GM19395 (cell line): ENCODE measurements around the gene ACTR3C.

Experiments
- ATAC-seq: cut with Tn5 transposase; IDR thresholded peaks from one replicate; pipeline ENCODE4 v1.9.1; 2021; ENCODE audit warnings: mild to moderate bottlenecking, moderate library complexity; ENCODE audit not compliant: unreplicated experiment

Gene ACTR3C

GRCh38 chr7:150322833-150323681, at the start of gene ACTR3C, which contains the start of gene LRRC61:
TSS of gene ACTR3C (minus strand) at chr7:150323545. CDS start at chr7:150295296, 28,249 bp downstream.
TSS of gene LRRC61 (plus strand) at chr7:150323355. CDS start at chr7:150336862, 13,507 bp downstream.
- ATAC-seq = peak; percentile 65

- no peak for ATAC-seq
These were observed 49.1 kb upstream of the ACTR3C start for GRCh38 chr7:150372271-150373048.

GRCh38 chr7:150371996-150372270, 48.6 kb upstream of the ACTR3C start:
- ATAC-seq = no peak

- ATAC-seq = no peak
These were observed 48.0 kb upstream of the ACTR3C start for GRCh38 chr7:150371131-150371995.

- no peak for ATAC-seq
These were observed 47.3 kb upstream of the ACTR3C start for GRCh38 chr7:150370612-150371071.

GRCh38 chr7:150369748-150370501, 46.6 kb upstream of the ACTR3C start:
- ATAC-seq = peak; percentile 0

- peak; percentile 50 for ATAC-seq
These were observed 45.8 kb upstream of the ACTR3C start for GRCh38 chr7:150368884-150369747.

- peak; percentile 51 for ATAC-seq
These were observed 44.9 kb upstream of the ACTR3C start, which contains the start of gene REPIN1 for GRCh38 chr7:150368096-150368883. TSS of gene REPIN1 (plus strand) at chr7:150368822. CDS start at chr7:150369712, 890 bp downstream.

GRCh38 chr7:150367677-150368095, 44.3 kb upstream of the ACTR3C start:
- no peak for ATAC-seq

GRCh38 chr7:150365673-150366398, 42.5 kb upstream of the ACTR3C start:
- no peak for ATAC-seq

GRCh38 chr7:150365194-150365593, 41.8 kb upstream of the ACTR3C start:
- ATAC-seq = no peak

GRCh38 chr7:150363872-150364271, 40.5 kb upstream of the ACTR3C start:
- ATAC-seq = peak; percentile 46

GRCh38 chr7:150363370-150363769, 40.0 kb upstream of the ACTR3C start:
- ATAC-seq = no peak

- ATAC-seq = no peak
These were observed 38.7 kb upstream of the ACTR3C start for GRCh38 chr7:150361807-150362621.

GRCh38 chr7:150361402-150361801, 38.1 kb upstream of the ACTR3C start:
- ATAC-seq = no peak

GRCh38 chr7:150360363-150361058, 37.2 kb upstream of the ACTR3C start:
- ATAC-seq = no peak
